OCI-LY3 (cell line): ENCODE data around the gene OSTM1.

Experiments
- H2AFZ ChIP-seq: fragments of 200-600, 300-600 bp; shearing (Covaris generic); 2 replicates; pipeline ENCODE4 v1.6.0; 2014; ENCODE audit warnings: antibody characterized with exemption, low read depth, low read length
- H3K27ac ChIP-seq: fragments of 200-600, 300-600 bp; sonication (generic); 2 replicates; pipeline ENCODE4 v1.5.1; 2014; ENCODE audit warnings: mild to moderate bottlenecking, low read length, moderate library complexity, mixed read lengths
- H3K27me3 ChIP-seq: fragments of 200-600, 300-600 bp; sonication (generic); 2 replicates; pipeline ENCODE4 v1.6.1; 2014; ENCODE audit warnings: low read depth, low read length, mixed read lengths
- H3K36me3 ChIP-seq: fragments of 200-600, 300-600 bp; sonication (generic); replicated peaks from 2 replicates; pipeline ENCODE3; 2014; ENCODE audit warnings: low read depth, low read length, mixed read lengths
- H3K4me1 ChIP-seq: fragments of 300-600, 200-600 bp; sonication (generic); 2 replicates; pipeline ENCODE4 v1.6.1; 2014; ENCODE audit warnings: low read length, mixed read lengths
- H3K4me2 ChIP-seq: fragments of 200-600, 300-600 bp; sonication (generic); 2 replicates; pipeline ENCODE4 v1.6.1; 2014; ENCODE audit warnings: low read length, mixed read lengths
- H3K4me3 ChIP-seq: fragments of 300-600, 200-600 bp; sonication (generic); 2 replicates; pipeline ENCODE4 v1.5.1; 2014; ENCODE audit warnings: antibody characterized with exemption, mild to moderate bottlenecking, low read length, moderate library complexity
- H3K79me2 ChIP-seq: fragments of 300-600, 200-600 bp; shearing (Covaris generic); 2 replicates; pipeline ENCODE4 v1.6.1; 2014; ENCODE audit warnings: mild to moderate bottlenecking, low read length, mixed read lengths
- H3K9ac ChIP-seq: fragments of 300-600, 200-600 bp; shearing (Covaris generic); 2 replicates; pipeline ENCODE4 v1.6.0; 2014; ENCODE audit warnings: mild to moderate bottlenecking, low read length, moderate library complexity
- H3K9me3 ChIP-seq: fragments of 200-600, 300-600 bp; shearing (Covaris generic); 2 replicates; pipeline ENCODE4 v1.6.1; 2014; ENCODE audit warnings: low read length, mixed read lengths; ENCODE audit not compliant: insufficient read depth
- H4K20me1 ChIP-seq: fragments of 200-600, 300-600 bp; sonication (generic); 2 replicates; pipeline ENCODE4 v1.6.1; 2016; ENCODE audit warnings: low read length, mixed read lengths; ENCODE audit not compliant: insufficient read depth
- CTCF ChIP-seq: fragments of 200-600, 300-600 bp; sonication (generic); IDR thresholded peaks from 2 replicates; pipeline ENCODE4 v1.5.1; 2014; ENCODE audit warnings: antibody characterized with exemption, low read length, low read depth
- EZH2phosphoT487 ChIP-seq: fragments of 200-600 bp; shearing (Covaris generic); IDR thresholded peaks from 2 replicates; pipeline ENCODE4 v1.6.1; 2018; ENCODE audit warnings: antibody characterized with exemption, mixed run types, low read depth

The OSTM1 gene

GRCh38 chr6:108083349-108083748 lies 8.8 kb upstream of the OSTM1 start:
- no peak overlapping the region for H2AFZ ChIP-seq
- no peak overlapping the region for H3K9ac ChIP-seq
- no peaks in the 10 kb centered on the region for H3K9me3 ChIP-seq
- H3K36me3 ChIP-seq, result no peaks in the 10 kb centered on the region
- no peak overlapping the region for H3K4me2 ChIP-seq
- H3K27me3 ChIP-seq, result no peaks in the 10 kb centered on the region
- H4K20me1 ChIP-seq, result no peaks in the 10 kb centered on the region
- no peak overlapping the region for H3K4me3 ChIP-seq
- no peak for TF ChIP-seq CTCF
- no peak for TF ChIP-seq EZH2phosphoT487
- no peaks in the 10 kb centered on the region for H3K79me2 ChIP-seq
- no peak overlapping the region for H3K27ac ChIP-seq
- H3K4me1 ChIP-seq, result no peaks in the 10 kb centered on the region

GRCh38 chr6:108082539-108082938 lies 8.0 kb upstream of the OSTM1 start:
- no peaks in the 10 kb centered on the region for H3K4me1 ChIP-seq
- no peak overlapping the region for H2AFZ ChIP-seq
- H3K27me3 ChIP-seq, result no peaks in the 10 kb centered on the region
- H3K79me2 ChIP-seq, result no peaks in the 10 kb centered on the region
- no peak overlapping the region for H3K27ac ChIP-seq
- no peaks in the 10 kb centered on the region for H3K9me3 ChIP-seq
- H3K4me2 ChIP-seq, result no peak overlapping the region
- H3K9ac ChIP-seq, result no peak overlapping the region
- H3K4me3 ChIP-seq, result no peak overlapping the region
- TF ChIP-seq CTCF, result no peak
- TF ChIP-seq EZH2phosphoT487, result no peak
- H3K36me3 ChIP-seq, result no peaks in the 10 kb centered on the region
- H4K20me1 ChIP-seq, result no peaks in the 10 kb centered on the region

GRCh38 chr6:108080010-108080780 lies 5.7 kb upstream of the OSTM1 start:
- no peak overlapping the region for H2AFZ ChIP-seq
- no peak overlapping the region for H3K9ac ChIP-seq
- no peaks in the 10 kb centered on the region for H3K27me3 ChIP-seq
- TF ChIP-seq CTCF (no peak), EZH2phosphoT487 (no peak)
- no peak overlapping the region for H3K4me3 ChIP-seq
- H3K36me3 ChIP-seq, result no peaks in the 10 kb centered on the region
- no peak overlapping the region for H3K27ac ChIP-seq
- no peak overlapping the region for H3K4me2 ChIP-seq
- no peaks in the 10 kb centered on the region for H4K20me1 ChIP-seq
- H3K79me2 ChIP-seq, result no peaks in the 10 kb centered on the region
- H3K4me1 ChIP-seq, result 0 out of 2 replicates have a peak, but pooled peaks cover 4% of the 10 kb centered on the region
- H3K9me3 ChIP-seq, result no peaks in the 10 kb centered on the region

GRCh38 chr6:108078191-108078590 lies 3.6 kb upstream of the OSTM1 start:
- no peak overlapping the region for H3K4me3 ChIP-seq
- H3K27me3 ChIP-seq, result no peaks in the 10 kb centered on the region
- H3K9ac ChIP-seq, result no peak overlapping the region
- no peaks in the 10 kb centered on the region for H3K36me3 ChIP-seq
- H3K27ac ChIP-seq, result no peak overlapping the region
- H3K4me2 ChIP-seq, result no peak overlapping the region
- no peak for TF ChIP-seq EZH2phosphoT487
- TF ChIP-seq CTCF, result no peak
- H3K79me2 ChIP-seq, result peaks cover 8% of the 10 kb centered on the region
- H4K20me1 ChIP-seq, result no peaks in the 10 kb centered on the region
- peaks cover 12% of the 10 kb centered on the region for H3K4me1 ChIP-seq
- no peaks in the 10 kb centered on the region for H3K9me3 ChIP-seq
- no peak overlapping the region for H2AFZ ChIP-seq
